DND-41 (cell line): ENCODE measurements around the gene FBXO42.

Source experiments
- ATAC-seq: fragments of 200-7000 bp; cut with Tn5 transposase; 3 replicates; pipeline ENCODE4 v1.9.1; 2021; ENCODE audit warnings: low read depth; ENCODE audit not compliant: insufficient read depth
- DNase-seq: peaks from one replicate; pipeline ENCODE4 v3.0.0-alpha.2; 2020
- H2AFZ ChIP-seq: 2 replicates; pipeline ENCODE4 v1.6.0; 2012; ENCODE audit warnings: low read depth, low read length
- H3K27ac ChIP-seq: 2 replicates; pipeline ENCODE4 v1.5.1; 2012; ENCODE audit warnings: low read length, inconsistent platforms
- H3K27me3 ChIP-seq: fragments of 200-600 bp; sonication (generic); 2 replicates; pipeline ENCODE4 v1.6.0; 2012; ENCODE audit warnings: low read length, mild to moderate bottlenecking, inconsistent platforms; ENCODE audit not compliant: insufficient read depth, poor library complexity
- H3K36me3 ChIP-seq: 2 replicates; pipeline ENCODE4 v1.5.1; 2012; ENCODE audit warnings: low read length, inconsistent platforms; ENCODE audit not compliant: insufficient read depth
- H3K4me1 ChIP-seq: 2 replicates; pipeline ENCODE4 v1.5.1; 2012; ENCODE audit warnings: mild to moderate bottlenecking, low read length; ENCODE audit not compliant: insufficient read depth
- H3K4me2 ChIP-seq: 2 replicates; pipeline ENCODE4 v1.6.0; 2012; ENCODE audit warnings: mild to moderate bottlenecking, moderate library complexity, low read length, inconsistent platforms; ENCODE audit not compliant: insufficient read depth
- H3K4me3 ChIP-seq, 2 experiments: fragments of 200-600 bp in 1 of 2; shearing (Covaris generic) in 1 of 2; 2 replicates each; pipeline ENCODE4 v1.5.1; 2012 to 2016; ENCODE audit warnings: inconsistent platforms in 2 of 2, low read length in 2 of 2, mild to moderate bottlenecking in 2 of 2, low read depth in 1 of 2, moderate library complexity in 1 of 2
- H3K79me2 ChIP-seq: 2 replicates; pipeline ENCODE4 v1.6.0; 2012; ENCODE audit warnings: low read length, inconsistent platforms; ENCODE audit not compliant: insufficient read depth
- H3K9ac ChIP-seq: 2 replicates; pipeline ENCODE4 v1.6.0; 2012; ENCODE audit warnings: low read depth, mild to moderate bottlenecking, inconsistent platforms, low read length, moderate library complexity
- H3K9me3 ChIP-seq: 2 replicates; pipeline ENCODE4 v1.5.1; 2012; ENCODE audit warnings: low read length, moderate library complexity, mild to moderate bottlenecking, inconsistent platforms; ENCODE audit not compliant: insufficient read depth, severe bottlenecking
- H4K20me1 ChIP-seq: 2 replicates; pipeline ENCODE4 v1.6.0; 2012; ENCODE audit warnings: low read length; ENCODE audit not compliant: insufficient read depth
- CTCF ChIP-seq: IDR thresholded peaks from 2 replicates; pipeline ENCODE4 v1.5.1; 2012; ENCODE audit warnings: borderline replicate concordance, low read length, moderate library complexity, mild to moderate bottlenecking; ENCODE audit not compliant: poor library complexity, severe bottlenecking; ENCODE audit errors: extremely low read depth
- EZH2 ChIP-seq: IDR thresholded peaks from 3 replicates; pipeline ENCODE4 v1.6.1; 2012; ENCODE audit warnings: borderline replicate concordance, low read depth, mild to moderate bottlenecking, moderate library complexity, low read length, inconsistent platforms; ENCODE audit not compliant: severe bottlenecking

Gene FBXO42

GRCh38 chr1:16250524-16251251 lies 101.6 kb downstream of the FBXO42 start:
- DNase-seq, result no peak
- no peaks in the 10 kb centered on the region for H3K27me3 ChIP-seq
- no peak for ATAC-seq
- H3K79me2 ChIP-seq, result no peaks in the 10 kb centered on the region
- no peak overlapping the region for H3K9ac ChIP-seq
- no peak overlapping the region for H3K4me3 ChIP-seq
- no peak overlapping the region for H3K4me2 ChIP-seq
- H2AFZ ChIP-seq, result no peak overlapping the region
- no peaks in the 10 kb centered on the region for H3K9me3 ChIP-seq
- H3K4me1 ChIP-seq, result peaks cover 8% of the 10 kb centered on the region; the same call in 1 of the 2 replicates
- no peak for TF ChIP-seq EZH2
- TF ChIP-seq CTCF, result no peak
- H4K20me1 ChIP-seq, result no peaks in the 10 kb centered on the region
- peaks cover 71% of the 10 kb centered on the region for H3K36me3 ChIP-seq
- no peak overlapping the region for H3K27ac ChIP-seq

- H3K4me2 ChIP-seq, result no peak overlapping the region
- no peak for ATAC-seq
- peaks cover 62% of the 10 kb centered on the region for H3K36me3 ChIP-seq
- H3K9me3 ChIP-seq, result no peaks in the 10 kb centered on the region
- no peak overlapping the region for H3K9ac ChIP-seq
- no peak overlapping the region for H2AFZ ChIP-seq
- peaks cover 8% of the 10 kb centered on the region; the same call in 1 of the 2 replicates for H3K4me1 ChIP-seq
- no peaks in the 10 kb centered on the region for H3K27me3 ChIP-seq
- H3K27ac ChIP-seq, result no peak overlapping the region
- H3K4me3 ChIP-seq, result no peak overlapping the region
- TF ChIP-seq CTCF, result no peak
- TF ChIP-seq EZH2, result no peak
- H4K20me1 ChIP-seq, result no peaks in the 10 kb centered on the region
- no peak for DNase-seq
- no peaks in the 10 kb centered on the region for H3K79me2 ChIP-seq
Measured at GRCh38 chr1:16249596-16250241, 102.6 kb downstream of the FBXO42 start.

- Histone ChIP-seq H3K9me3 (no peaks in the 10 kb centered on the region), H3K4me1 (peaks cover 15% of the 10 kb centered on the region), H3K36me3 (peaks cover 54% of the 10 kb centered on the region), H3K27ac (peak overlapping the region; percentile 0; the same call in 1 of the 2 replicates), H4K20me1 (no peaks in the 10 kb centered on the region), H3K79me2 (no peaks in the 10 kb centered on the region), H3K4me2 (no peak overlapping the region), H3K4me3 (no peak overlapping the region), H3K9ac (no peak overlapping the region; the same call in 1 of the 2 replicates), H3K27me3 (no peaks in the 10 kb centered on the region), H2AFZ (no peak overlapping the region)
- DNase-seq, result peak; percentile 59
- ATAC-seq, result peak; percentile 66
- TF ChIP-seq CTCF, result no peak
Measured at GRCh38 chr1:16248603-16249516, 103.4 kb downstream of the FBXO42 start.
